B cell (primary cell): ENCODE data around the gene ANKHD1. TPM values are rescaled to one million over a fixed set of nuclear protein-coding genes. Genes with fewer than 3 reads are reported as not detected.

Source experiments
- ATAC-seq: fragments of 200-7000 bp; cut with Tn5 transposase; one replicate; pipeline ENCODE4 v1.10.0; 2021; ENCODE audit warnings: low read depth, mild to moderate bottlenecking, moderate number of reproducible peaks, moderate library complexity
- CTCF ChIA-PET: fragments of 350-600 bp; sonication (Branson Sonifier 250); formaldehyde crosslinking; loops from one replicate; lab custom pipeline; 2021; ENCODE audit warnings: antibody characterized with exemption, inconsistent platforms; lab: Charles Lee
- POLR2A ChIA-PET: fragments of 350-600 bp; sonication (Branson Sonifier 250); formaldehyde crosslinking; loops from one replicate; lab custom pipeline; 2021; ENCODE audit warnings: antibody characterized with exemption; lab: Charles Lee
- DNase-seq: peaks from one replicate; pipeline ENCODE4 v3.0.0; 2013
- H2AFZ ChIP-seq: 2 replicates; pipeline ENCODE4 v1.6.1; 2012; ENCODE audit warnings: mild to moderate bottlenecking, low read depth, low read length; ENCODE audit not compliant: insufficient read depth, poor library complexity, severe bottlenecking
- H3K27ac ChIP-seq, 2 donors: 1 replicate in 1 of 2; 2 replicates in 1 of 2; pipeline ENCODE4 v1.5.1; 2012 to 2013; ENCODE audit warnings: low read length in 2 of 2, mild to moderate bottlenecking in 2 of 2, moderate library complexity in 1 of 2
- H3K27me3 ChIP-seq, 4 experiments: fragments of 200-600 bp in 1 of 4; sonication (generic) in 1 of 4; replicated peaks in 1 of 4; 1 replicate in 2 of 4; 2 replicates in 2 of 4; pipeline versions ENCODE4 v1.6.1 to v1.7.0; 2013 to 2016; ENCODE audit warnings: low read length in 3 of 4, mild to moderate bottlenecking in 2 of 4, mixed read lengths in 1 of 4, moderate library complexity in 1 of 4; ENCODE audit not compliant: insufficient read depth in 4 of 4, control insufficient read depth in 3 of 4; ENCODE audit errors: control extremely low read depth in 1 of 4
- H3K36me3 ChIP-seq, 2 experiments: replicated peaks in 1 of 2; 1 replicate in 1 of 2; 2 replicates in 1 of 2; pipeline versions ENCODE4 v1.6.1 to v1.7.1; 2013; ENCODE audit warnings: low read length in 1 of 2; ENCODE audit not compliant: insufficient read depth in 2 of 2, control insufficient read depth in 1 of 2; ENCODE audit errors: control extremely low read depth in 1 of 2, extremely low read depth in 1 of 2
- H3K4me1 ChIP-seq, 2 donors: fragments of 200-600 bp in 1 of 2; sonication (generic) in 1 of 2; 1 replicate in 1 of 2; 2 replicates in 1 of 2; pipeline versions ENCODE4 v1.5.1 to v1.6.1; 2013 to 2017; ENCODE audit warnings: low read length in 2 of 2; ENCODE audit not compliant: control insufficient read depth in 2 of 2, insufficient read depth in 2 of 2
- H3K4me2 ChIP-seq: replicated peaks from 2 replicates; pipeline ENCODE3; 2012; ENCODE audit warnings: mild to moderate bottlenecking, low read depth, low read length; ENCODE audit not compliant: poor library complexity, severe bottlenecking
- H3K4me3 ChIP-seq, 5 experiments: fragments of 200-600 bp in 1 of 5; sonication (generic) in 1 of 5; 1 replicate in 3 of 5; 2 replicates in 2 of 5; pipeline versions ENCODE4 v1.5.1 to v1.7.0; 2011 to 2016; ENCODE audit warnings: low read length in 4 of 5, mild to moderate bottlenecking in 4 of 5, low read depth in 2 of 5, control low read depth in 1 of 5, moderate library complexity in 1 of 5; ENCODE audit not compliant: insufficient read depth in 1 of 5; ENCODE audit errors: control extremely low read depth in 1 of 5, extremely low read depth in 1 of 5
- H3K79me2 ChIP-seq: fragments of 200-600 bp; sonication (generic); one replicate; pipeline ENCODE4 v1.6.0; 2016; ENCODE audit warnings: low read length; ENCODE audit not compliant: control insufficient read depth, insufficient read depth
- H3K9ac ChIP-seq: fragments of 200-600 bp; sonication (generic); 2 replicates; pipeline ENCODE4 v1.6.1; 2017; ENCODE audit warnings: mild to moderate bottlenecking, low read length, moderate library complexity
- H3K9me3 ChIP-seq, 3 donors: one replicate each; pipeline versions ENCODE4 v1.6.1 to v1.7.1; 2013; ENCODE audit warnings: low read length in 2 of 3; ENCODE audit not compliant: control insufficient read depth in 2 of 3, insufficient read depth in 1 of 3; ENCODE audit errors: control extremely low read depth in 1 of 3
- H4K20me1 ChIP-seq: 2 replicates; pipeline ENCODE4 v1.6.0; 2012; ENCODE audit warnings: mild to moderate bottlenecking, low read length; ENCODE audit not compliant: insufficient read depth, control insufficient read depth, poor library complexity, severe bottlenecking
- H3K27ac Mint-ChIP-seq: one replicate; pipeline ENCODE4 v1.8.0; 2021; ENCODE audit warnings: mixed read lengths
- H3K27me3 Mint-ChIP-seq: one replicate; pipeline ENCODE4 v1.8.0; 2021; ENCODE audit warnings: mixed read lengths
- H3K4me1 Mint-ChIP-seq: one replicate; pipeline ENCODE4 v1.8.0; 2021; ENCODE audit warnings: mixed read lengths
- H3K4me3 Mint-ChIP-seq: one replicate; pipeline ENCODE4 v1.8.0; 2021; ENCODE audit warnings: mixed read lengths
- H3K9me3 Mint-ChIP-seq: one replicate; pipeline ENCODE4 v1.8.0; 2022; ENCODE audit warnings: mixed read lengths; ENCODE audit not compliant: insufficient read depth
- CTCF ChIP-seq: fragments of 200-600 bp; IDR thresholded peaks from one replicate; pipeline ENCODE4 v1.8.0; 2022; ENCODE audit warnings: antibody characterized with exemption, mild to moderate bottlenecking
- EZH2 ChIP-seq: IDR thresholded peaks from 2 replicates; pipeline ENCODE4 v1.6.1; 2012; ENCODE audit warnings: borderline replicate concordance, low read depth, mild to moderate bottlenecking, moderate library complexity, low read length; ENCODE audit not compliant: insufficient read depth, poor library complexity, severe bottlenecking
- WGBS: methylation state at CpG from one replicate; pipeline ENCODE4 v1.1.5; 2013; ENCODE audit warnings: missing lambda C conversion rate; ENCODE audit not compliant: insufficient coverage; 5-methylcytosine and 5-hydroxymethylcytosine counted together
- intact Hi-C: fragments of 100-400 bp; cut with micrococcal nuclease; formaldehyde crosslinking; loops from one replicate; pipeline ENCODE4 v1.10.0; 2022
- polyA plus RNA-seq: library from polyadenylated mRNA; depleted of rRNA; stranded (reverse); fragments of >200 nt; gene quantifications from 2 replicates; pipeline ENCODE4 v1.2.3, GENCODE V29; 2012
- total RNA-seq, 2 donors: library from RNA; stranded (reverse); fragments of 120-200 nt in 1 of 2; gene quantifications; 1 replicate in 1 of 2; 2 replicates in 1 of 2; pipeline versions ENCODE4 v1.2.3 to v1.2.4, GENCODE V29; 2013 to 2022

The ANKHD1 gene
- total and polyA plus RNA-seq, 2 donors (not counting 1 experiment from before 2014, with no cell fraction given) = 96.3 to 246 TPM

- Histone ChIP-seq H3K4me1 (peaks cover 31% of the 10 kb centered on the region in 2 donors), H3K27me3 (no peaks in the 10 kb centered on the region), H3K9ac (peak overlapping the region; percentile 93), H3K27ac (peak overlapping the region; percentile 84 to 91), H3K36me3 (peaks cover 0 to 8% of the 10 kb centered on the region in 2 experiments), H2AFZ (peak overlapping the region; percentile 85), H3K4me2 (peak overlapping the region; percentile 93), H4K20me1 (peaks cover 51% of the 10 kb centered on the region), H3K4me3 (peak overlapping the region; percentile 80 to 98 (median 92)), H3K79me2 (peaks cover 82% of the 10 kb centered on the region), H3K9me3 (no peaks in the 10 kb centered on the region)
- intact Hi-C loops = loop anchor here (2.0 to 5.0 kb wide), 3 partner anchors 120 to 920 kb away; partner anchors contain the start of gene TAF7
- Mint-ChIP-seq H3K27ac (no peak overlapping the region), H3K27me3 (no peaks in the 10 kb centered on the region), H3K4me1 (peaks cover 31% of the 10 kb centered on the region), H3K9me3 (no peaks in the 10 kb centered on the region), H3K4me3 (no peak overlapping the region)
- ATAC-seq (no peak), DNase-seq (peak; percentile 71)
- no peak for TF ChIP-seq EZH2
- TF ChIP-seq CTCF = no peak
- 0% methylated on average over 28 of the region's 36 CpGs for WGBS
- POLR2A ChIA-PET = interaction anchor here (0.6 to 2.2 kb wide), 5 partner anchors 145 to 1827 kb away, joined by 3 to 10 read pairs (median 5); partner anchors contain the start of genes CYSTM1, EIF4EBP3, HSPA9 and IK
- CTCF ChIA-PET = interaction anchor here (1.2 to 1.4 kb wide), 3 partner anchors 30 to 317 kb away, joined by 3 to 7 read pairs (median 3); no protein-coding TSS in a partner anchor
Observed at GRCh38 chr5:140402258-140403074, 833 bp downstream of the ANKHD1 start.
